GM12878 (cell line): Measurements from ENCODE around the gene MAFG.

ENCODE experiments used
- ATF2 ChIP-seq: IDR thresholded peaks from 2 replicates; pipeline ENCODE4 v1.6.1; 2012; ENCODE audit warnings: low read length, inconsistent platforms
- CTCF ChIP-seq, 3 experiments: IDR thresholded peaks in 2 of 3; conservative IDR thresholded peaks in 1 of 3; 2 replicates each; pipeline ENCODE4 v1.5.1; 2011; ENCODE audit warnings: low read depth in 3 of 3, low read length in 3 of 3, mild to moderate bottlenecking in 3 of 3, control low read depth in 2 of 3, moderate library complexity in 2 of 3, inconsistent platforms in 1 of 3, mixed read lengths in 1 of 3; ENCODE audit not compliant: control insufficient read depth in 2 of 3, insufficient read depth in 1 of 3; ENCODE audit errors: extremely low read depth in 1 of 3
- ETV6 ChIP-seq, 2 experiments: fragments of 450-650 bp in 1 of 2; IDR thresholded peaks in 1 of 2; conservative IDR thresholded peaks in 1 of 2; 2 replicates each; pipeline ENCODE4 v1.6.1; 2014; ENCODE audit warnings: antibody characterized with exemption in 1 of 2, borderline replicate concordance in 1 of 2, low read depth in 1 of 2, mild to moderate bottlenecking in 1 of 2, moderate library complexity in 1 of 2
- GABPA ChIP-seq: IDR thresholded peaks from 2 replicates; pipeline ENCODE4 v1.6.1; 2014; ENCODE audit warnings: antibody characterized with exemption, low read depth, mild to moderate bottlenecking, inconsistent platforms
- IRF3 ChIP-seq: fragments of 450-650 bp; IDR thresholded peaks from 2 replicates; pipeline ENCODE4 v1.6.1; 2014; ENCODE audit warnings: mild to moderate bottlenecking
- NKRF ChIP-seq: fragments of 450-650 bp; conservative IDR thresholded peaks from 2 replicates; pipeline ENCODE4 v1.6.1; 2017; ENCODE audit warnings: mild to moderate bottlenecking, moderate library complexity
- NR2C1 ChIP-seq: fragments of 450-650 bp; IDR thresholded peaks from 2 replicates; pipeline ENCODE4 v1.6.1; 2017; ENCODE audit warnings: antibody characterized with exemption, mild to moderate bottlenecking, moderate library complexity
- POLR2A ChIP-seq: IDR thresholded peaks from 2 replicates; pipeline ENCODE4 v1.6.1; 2011; ENCODE audit warnings: low read depth, mild to moderate bottlenecking, low read length
- RELA ChIP-seq: fragments of 450-650 bp; IDR thresholded peaks from 2 replicates; pipeline ENCODE4 v1.8.0; 2014; ENCODE audit warnings: borderline replicate concordance; ENCODE audit not compliant: partially characterized antibody
- SMC3 ChIP-seq: IDR thresholded peaks from 2 replicates; pipeline ENCODE4 v1.6.1; 2011; ENCODE audit warnings: low read length, improper control_type of control experiment, borderline replicate concordance
- TAF1 ChIP-seq: IDR thresholded peaks from 2 replicates; pipeline ENCODE4 v1.6.1; 2011; ENCODE audit warnings: mild to moderate bottlenecking, low read depth, low read length, borderline replicate concordance
- YBX1 ChIP-seq: fragments of 450-650 bp; IDR thresholded peaks from 2 replicates; pipeline ENCODE4 v1.6.1; 2016; ENCODE audit warnings: antibody characterized with exemption

- no peak for TF ChIP-seq ETV6 (conservative IDR thresholded peaks at IDR 0.05 in 1 of 2, IDR thresholded peaks at IDR 0.05 in 1 of 2; ENCODE audit: borderline replicate concordance in 1 of 2, low read depth in 1 of 2)
- no peak for TF ChIP-seq NKRF
- TF ChIP-seq CTCF (IDR thresholded peaks at IDR 0.05 in 2 of 3, conservative IDR thresholded peaks at IDR 0.05 in 1 of 3; ENCODE audit: control insufficient read depth in 2 of 3, extremely low read depth in 1 of 3, insufficient read depth in 1 of 3, low read depth in 3 of 3, low read length in 3 of 3), result no peak
- TF ChIP-seq RELA, result no peak
- no peak for TF ChIP-seq NR2C1
- TF ChIP-seq IRF3, result no peak
- TF ChIP-seq POLR2A, result no peak
- TF ChIP-seq ATF2, result no peak
- no peak for TF ChIP-seq YBX1
- no peak for TF ChIP-seq SMC3
- TF ChIP-seq TAF1, result no peak
- no peak for TF ChIP-seq GABPA
Observed at GRCh38 chr17:81913394-81914102, 14.0 kb downstream of the MAFG start.
